Activated CD4-positive, alpha-beta memory T cell treated with anti-CD3 and anti-CD28 coated beads, Interleukin-2, amount 10 ng/mL, durations not matched to agents 7 days and 5 days (primary cell): ENCODE measurements around the gene RGS9. TPM values are rescaled to one million over a fixed set of nuclear protein-coding genes. Genes with fewer than 3 reads are reported as not detected.
"Not testable (repeated sequence)": the region's sequence is repeated elsewhere in the genome, so short reads cannot be mapped to it uniquely, and the experiment has no call there.

Experiments
- CTCF ChIA-PET: fragments of 350-600 bp; sonication (Branson Sonifier 250); formaldehyde crosslinking; loops from one replicate; lab custom pipeline; 2021; ENCODE audit warnings: antibody characterized with exemption, inconsistent platforms; lab: Charles Lee
- POLR2A ChIA-PET: fragments of 350-600 bp; sonication (Branson Sonifier 250); formaldehyde crosslinking; loops from one replicate; lab custom pipeline; 2021; ENCODE audit warnings: antibody characterized with exemption; lab: Charles Lee
- DNase-seq: peaks from one replicate; pipeline ENCODE4 v3.0.0-alpha.2; 2020
- H3K27ac Mint-ChIP-seq: one replicate; pipeline ENCODE4 v1.8.0; 2021; ENCODE audit warnings: mild to moderate bottlenecking, mixed read lengths
- H3K27me3 Mint-ChIP-seq: one replicate; pipeline ENCODE4 v1.8.0; 2021; ENCODE audit warnings: mixed read lengths
- H3K36me3 Mint-ChIP-seq: one replicate; pipeline ENCODE4 v1.8.0; 2021; ENCODE audit warnings: low read depth, mixed read lengths
- H3K4me1 Mint-ChIP-seq: one replicate; pipeline ENCODE4 v1.8.0; 2021; ENCODE audit warnings: mixed read lengths
- H3K4me3 Mint-ChIP-seq: one replicate; pipeline ENCODE4 v1.8.0; 2021; ENCODE audit warnings: mild to moderate bottlenecking, mixed read lengths
- H3K9me3 Mint-ChIP-seq: one replicate; pipeline ENCODE4 v1.8.0; 2021; ENCODE audit warnings: mixed read lengths
- total RNA-seq, 2 experiments: library from RNA; stranded (reverse); gene quantifications; one replicate each; pipeline ENCODE4 v1.2.3, GENCODE V29; 2021

Gene RGS9
- total RNA-seq, 2 experiments from 2014 or later: 30.4 to 31.2 TPM

GRCh38 chr17:65202844-65203571 is 65.8 kb downstream of the RGS9 start:
- peaks cover 30% of the 10 kb centered on the region for H3K36me3 Mint-ChIP-seq
- no peaks in the 10 kb centered on the region for H3K9me3 Mint-ChIP-seq
- H3K27me3 Mint-ChIP-seq: peaks cover 1% of the 10 kb centered on the region
- no peak for DNase-seq
- H3K4me1 Mint-ChIP-seq: peaks cover 9% of the 10 kb centered on the region
- ChIA-PET CTCF (interaction anchor here (0.6 to 1.7 kb wide), 2 partner anchors 66 to 101 kb away, joined by 3 read pairs; partner anchors contain the start of gene RGS9), POLR2A (interaction anchor here (1.4 kb wide), 1 partner anchor 26 kb away, joined by 4 read pairs; no protein-coding TSS in a partner anchor)
- H3K27ac Mint-ChIP-seq: no peak overlapping the region
- H3K4me3 Mint-ChIP-seq: no peak overlapping the region

- peaks cover 1% of the 10 kb centered on the region for H3K27me3 Mint-ChIP-seq
- ChIA-PET POLR2A (interaction anchor here (1.4 kb wide), 1 partner anchor 25 kb away, joined by 4 read pairs; no protein-coding TSS in a partner anchor), CTCF (interaction anchor here (1.8 kb wide), 1 partner anchor 105 kb away, joined by 4 read pairs; no protein-coding TSS in a partner anchor)
- H3K36me3 Mint-ChIP-seq: peaks cover 35% of the 10 kb centered on the region
- no peak for DNase-seq
- no peaks in the 10 kb centered on the region for H3K9me3 Mint-ChIP-seq
- peaks cover 2% of the 10 kb centered on the region for H3K4me1 Mint-ChIP-seq
- no peak overlapping the region for H3K4me3 Mint-ChIP-seq
- no peak overlapping the region for H3K27ac Mint-ChIP-seq
Measured at GRCh38 chr17:65204001-65204400, 66.8 kb downstream of the RGS9 start.

GRCh38 chr17:65205655-65206054 is 68.5 kb downstream of the RGS9 start:
- Mint-ChIP-seq H3K4me1 (no peaks in the 10 kb centered on the region), H3K4me3 (no peak overlapping the region), H3K36me3 (peaks cover 44% of the 10 kb centered on the region), H3K27ac (no peak overlapping the region), H3K27me3 (peaks cover 1% of the 10 kb centered on the region), H3K9me3 (no peaks in the 10 kb centered on the region)
- ChIA-PET CTCF (interaction anchor here (1.8 kb wide), 1 partner anchor 107 kb away, joined by 4 read pairs; no protein-coding TSS in a partner anchor), POLR2A (no interaction called here)
- DNase-seq: no peak

GRCh38 chr17:65207448-65207847 is 70.3 kb downstream of the RGS9 start:
- peaks cover 47% of the 10 kb centered on the region for H3K36me3 Mint-ChIP-seq
- H3K27ac Mint-ChIP-seq, H3K4me3 Mint-ChIP-seq, POLR2A ChIA-PET, DNase-seq, CTCF ChIA-PET, H3K9me3 Mint-ChIP-seq, H3K27me3 Mint-ChIP-seq, H3K4me1 Mint-ChIP-seq: not testable (repeated sequence)

GRCh38 chr17:65208717-65209116 is 71.5 kb downstream of the RGS9 start:
- H3K27ac Mint-ChIP-seq: no peak overlapping the region
- ChIA-PET CTCF (interaction anchor here (1.2 kb wide), 1 partner anchor 108 kb away, joined by 3 read pairs; no protein-coding TSS in a partner anchor), POLR2A (interaction anchor here (1.0 kb wide), 1 partner anchor 12 kb away, joined by 5 read pairs; no protein-coding TSS in a partner anchor)
- H3K27me3 Mint-ChIP-seq: peaks cover 9% of the 10 kb centered on the region
- DNase-seq: no peak
- no peaks in the 10 kb centered on the region for H3K9me3 Mint-ChIP-seq
- peaks cover 54% of the 10 kb centered on the region for H3K36me3 Mint-ChIP-seq
- no peak overlapping the region for H3K4me3 Mint-ChIP-seq
- H3K4me1 Mint-ChIP-seq: peaks cover 8% of the 10 kb centered on the region

GRCh38 chr17:65218261-65218660 is 81.1 kb downstream of the RGS9 start:
- peaks cover 4% of the 10 kb centered on the region for H3K4me1 Mint-ChIP-seq
- POLR2A ChIA-PET: no interaction called here
- H3K27me3 Mint-ChIP-seq: peaks cover 29% of the 10 kb centered on the region

GRCh38 chr17:65219124-65219523 is 82.0 kb downstream of the RGS9 start:
- Mint-ChIP-seq H3K27ac (no peak overlapping the region), H3K27me3 (peaks cover 25% of the 10 kb centered on the region), H3K4me3 (no peak overlapping the region), H3K4me1 (no peaks in the 10 kb centered on the region), H3K36me3 (peaks cover 7% of the 10 kb centered on the region), H3K9me3 (no peaks in the 10 kb centered on the region)
- ChIA-PET CTCF (interaction anchor here (1.1 to 1.4 kb wide), 4 partner anchors 11 to 947 kb away, joined by 3 to 5 read pairs (median 3); no protein-coding TSS in a partner anchor), POLR2A (interaction anchor here (0.8 kb wide), 1 partner anchor 11 kb away, joined by 3 read pairs; no protein-coding TSS in a partner anchor)
- DNase-seq: no peak

More at GRCh38 chr17:65218261-65218660, 81.1 kb downstream of the RGS9 start:
- H3K4me3 Mint-ChIP-seq: no peak overlapping the region
- no peak for DNase-seq
- peaks cover 12% of the 10 kb centered on the region for H3K36me3 Mint-ChIP-seq
- H3K9me3 Mint-ChIP-seq: no peaks in the 10 kb centered on the region
- CTCF ChIA-PET: interaction anchor here (0.6 to 1.4 kb wide), 4 partner anchors 9 to 1081 kb away, joined by 3 read pairs; no protein-coding TSS in a partner anchor
- no peak overlapping the region for H3K27ac Mint-ChIP-seq

- Mint-ChIP-seq H3K9me3 (no peaks in the 10 kb centered on the region), H3K27ac (no peak overlapping the region), H3K36me3 (peaks cover 4% of the 10 kb centered on the region), H3K4me1 (no peaks in the 10 kb centered on the region), H3K4me3 (no peak overlapping the region), H3K27me3 (peaks cover 22% of the 10 kb centered on the region)
- no peak for DNase-seq
- ChIA-PET CTCF (interaction anchor here (0.8 to 1.4 kb wide), 5 partner anchors 10 to 946 kb away, joined by 3 to 5 read pairs (median 3); partner anchors contain the start of gene RGS9), POLR2A (interaction anchor here (0.8 to 1.3 kb wide), 2 partner anchors 10 kb away, joined by 3 to 5 read pairs; no protein-coding TSS in a partner anchor)
Measured at GRCh38 chr17:65219707-65220106, 82.5 kb downstream of the RGS9 start.

- H3K36me3 Mint-ChIP-seq: no peaks in the 10 kb centered on the region
- H3K27me3 Mint-ChIP-seq: peaks cover 17% of the 10 kb centered on the region
- H3K4me3 Mint-ChIP-seq: no peak overlapping the region
- no peak overlapping the region for H3K27ac Mint-ChIP-seq
- no peak for DNase-seq
- H3K4me1 Mint-ChIP-seq: no peaks in the 10 kb centered on the region
- ChIA-PET POLR2A (interaction anchor here (1.3 kb wide), 1 partner anchor 11 kb away, joined by 5 read pairs; no protein-coding TSS in a partner anchor), CTCF (interaction anchor here (0.8 to 2.6 kb wide), 2 partner anchors 11 kb away, joined by 4 to 14 read pairs; no protein-coding TSS in a partner anchor)
- no peaks in the 10 kb centered on the region for H3K9me3 Mint-ChIP-seq
Measured at GRCh38 chr17:65220732-65221131, 83.6 kb downstream of the RGS9 start.

GRCh38 chr17:65222214-65222738 is 85.1 kb downstream of the RGS9 start:
- Mint-ChIP-seq H3K9me3 (no peaks in the 10 kb centered on the region), H3K36me3 (no peaks in the 10 kb centered on the region), H3K27ac (no peak overlapping the region), H3K4me1 (peaks cover 5% of the 10 kb centered on the region), H3K27me3 (peaks cover 15% of the 10 kb centered on the region), H3K4me3 (no peak overlapping the region)
- DNase-seq: no peak
- POLR2A ChIA-PET: no interaction called here
- CTCF ChIA-PET: interaction anchor here (2.6 kb wide), 1 partner anchor 10 kb away, joined by 14 read pairs; no protein-coding TSS in a partner anchor

- peaks cover 33% of the 10 kb centered on the region for H3K4me1 Mint-ChIP-seq
- POLR2A ChIA-PET: no interaction called here
- DNase-seq: no peak
- CTCF ChIA-PET: no interaction called here
- H3K36me3 Mint-ChIP-seq: no peaks in the 10 kb centered on the region
- no peak overlapping the region for H3K4me3 Mint-ChIP-seq
- H3K27me3 Mint-ChIP-seq: peaks cover 5% of the 10 kb centered on the region
- H3K27ac Mint-ChIP-seq: no peak overlapping the region
- no peaks in the 10 kb centered on the region for H3K9me3 Mint-ChIP-seq
Measured at GRCh38 chr17:65225061-65225460, 87.9 kb downstream of the RGS9 start.

GRCh38 chr17:65226227-65226626 is 89.1 kb downstream of the RGS9 start:
- ChIA-PET POLR2A (interaction anchor here (0.5 kb wide), 1 partner anchor 241 kb away, joined by 3 read pairs; no protein-coding TSS in a partner anchor), CTCF (no interaction called here)
- Mint-ChIP-seq H3K4me3 (no peak overlapping the region), H3K27me3 (peaks cover 5% of the 10 kb centered on the region), H3K27ac (no peak overlapping the region), H3K4me1 (peaks cover 44% of the 10 kb centered on the region), H3K36me3 (no peaks in the 10 kb centered on the region), H3K9me3 (no peaks in the 10 kb centered on the region)
- no peak for DNase-seq
